Stimulated activated CD8-positive, alpha-beta memory T cell treated with anti-CD3 and anti-CD28 coated beads, Interleukin-7, amount 100 ng/mL, for 4 hours (primary cell): Measurements from ENCODE around the gene PTPRE.

Source experiments
- DNase-seq, 2 donors: peaks; one replicate each; pipeline ENCODE4 v3.0.0-alpha.2; 2020; ENCODE audit warnings: low read depth in 2 of 2

PTPRE gene

DNA sequence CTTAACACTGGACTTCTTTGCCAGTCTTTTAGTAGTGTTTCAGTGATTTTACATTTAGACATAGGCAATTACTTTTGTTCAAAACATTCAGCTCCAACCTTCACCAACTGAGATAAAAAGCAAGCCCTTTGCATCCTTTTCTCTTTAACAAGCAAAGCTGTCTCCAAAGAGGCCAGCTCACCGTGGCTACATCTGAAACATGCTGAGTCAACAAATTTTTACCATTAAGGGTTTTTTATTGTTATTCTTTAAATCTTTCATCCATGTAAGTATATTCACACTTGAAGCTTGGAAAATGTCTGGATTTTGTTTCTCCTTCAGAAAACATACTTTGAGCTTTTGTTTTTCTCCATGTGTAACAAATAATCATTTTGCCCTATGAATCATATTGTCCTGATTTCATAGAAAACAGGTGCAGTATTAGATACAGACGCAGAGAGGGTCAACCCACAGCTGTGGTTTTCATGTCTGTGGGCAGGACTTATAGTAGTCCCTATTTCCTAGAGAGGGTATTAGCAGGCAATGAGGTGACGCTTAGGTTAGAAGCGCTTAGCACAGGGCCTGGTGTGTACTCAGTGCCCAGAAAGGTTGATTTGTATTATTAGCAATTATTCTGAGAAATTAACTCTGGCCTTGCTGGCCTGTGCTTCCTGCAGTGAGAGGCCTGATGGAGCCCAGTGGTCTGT lies 119.9 kb downstream of the PTPRE start:
- peak in 1 of 2 donors; percentile 28 for DNase-seq

GRCh38 chr10:128027306-128027705 lies 120.4 kb downstream of the PTPRE start:
- DNase-seq = no peak

DNA sequence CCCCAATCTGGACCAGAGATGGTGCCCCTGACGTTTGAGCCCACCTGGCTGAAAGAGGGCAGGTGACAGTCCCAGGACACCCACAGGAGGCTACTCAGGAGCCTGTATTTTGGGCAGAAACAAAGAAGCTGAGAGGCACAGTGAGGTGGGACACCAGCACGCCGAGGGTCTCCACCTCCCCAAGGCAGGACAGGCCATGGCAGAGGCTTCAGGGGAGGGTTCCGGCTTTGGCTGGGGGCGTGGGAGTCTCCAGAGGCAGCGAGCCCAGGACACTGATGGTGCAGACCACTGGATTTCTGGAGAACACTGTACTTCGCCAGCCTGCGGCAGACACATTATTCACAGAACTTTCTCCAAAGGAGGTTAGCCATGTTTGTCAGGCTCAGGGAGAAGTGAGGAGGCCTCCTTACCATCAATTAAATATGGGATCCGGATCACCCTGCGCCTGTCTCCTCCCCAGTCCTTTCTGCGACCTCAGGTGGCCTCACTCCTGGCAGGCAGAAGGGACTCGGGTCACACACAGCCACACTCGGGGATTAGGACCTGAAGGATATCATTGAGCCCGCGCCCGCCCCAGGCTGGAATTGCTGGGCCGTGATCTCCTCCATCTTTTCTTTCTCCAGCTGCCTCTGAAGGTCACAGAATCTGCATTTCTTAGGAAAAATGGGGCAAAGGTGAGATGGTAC lies 121.1 kb downstream of the PTPRE start:
- DNase-seq = no peak

DNA sequence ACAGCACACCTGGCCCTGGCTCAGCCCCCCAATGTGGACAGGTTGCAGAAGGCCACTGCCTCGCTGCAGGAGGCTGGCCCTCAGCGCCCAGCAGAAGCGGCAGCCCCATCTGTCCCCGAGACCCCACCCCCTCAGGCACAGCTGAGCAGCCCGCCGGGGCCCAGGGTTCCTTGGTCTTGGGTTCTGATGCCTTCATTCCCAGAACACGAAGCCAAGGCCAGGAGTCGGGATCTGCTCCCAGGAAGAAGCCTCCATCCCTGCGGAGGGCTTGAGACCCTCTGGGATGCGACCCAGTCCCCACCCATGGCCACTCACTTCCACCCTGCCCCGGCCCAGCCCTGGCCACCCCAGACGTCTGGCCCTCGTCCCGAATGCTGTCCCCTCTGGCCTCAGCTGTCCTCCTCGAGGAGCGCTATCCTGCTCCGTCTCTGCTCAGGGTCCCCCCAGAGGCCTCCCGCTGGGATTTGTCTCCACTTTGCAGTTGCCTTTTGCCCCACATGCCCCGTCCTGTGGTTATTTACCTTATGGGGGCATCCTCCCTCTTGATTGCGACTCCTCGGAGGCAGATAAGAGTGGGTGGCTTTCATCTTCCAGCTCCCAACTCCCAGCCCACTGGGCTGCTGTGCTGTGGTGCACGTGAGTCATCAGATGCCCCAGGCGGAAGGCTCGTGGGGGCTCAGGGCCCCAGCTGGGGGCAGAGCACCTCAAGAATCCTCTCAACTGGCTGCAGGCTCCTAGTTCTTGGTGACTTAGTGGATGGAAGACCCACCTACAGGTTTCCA lies 121.8 kb downstream of the PTPRE start:
- DNase-seq = peak in 1 of 2 donors; percentile 8

GRCh38 chr10:128029290-128029651 lies 122.4 kb downstream of the PTPRE start:
- no peak for DNase-seq

DNA sequence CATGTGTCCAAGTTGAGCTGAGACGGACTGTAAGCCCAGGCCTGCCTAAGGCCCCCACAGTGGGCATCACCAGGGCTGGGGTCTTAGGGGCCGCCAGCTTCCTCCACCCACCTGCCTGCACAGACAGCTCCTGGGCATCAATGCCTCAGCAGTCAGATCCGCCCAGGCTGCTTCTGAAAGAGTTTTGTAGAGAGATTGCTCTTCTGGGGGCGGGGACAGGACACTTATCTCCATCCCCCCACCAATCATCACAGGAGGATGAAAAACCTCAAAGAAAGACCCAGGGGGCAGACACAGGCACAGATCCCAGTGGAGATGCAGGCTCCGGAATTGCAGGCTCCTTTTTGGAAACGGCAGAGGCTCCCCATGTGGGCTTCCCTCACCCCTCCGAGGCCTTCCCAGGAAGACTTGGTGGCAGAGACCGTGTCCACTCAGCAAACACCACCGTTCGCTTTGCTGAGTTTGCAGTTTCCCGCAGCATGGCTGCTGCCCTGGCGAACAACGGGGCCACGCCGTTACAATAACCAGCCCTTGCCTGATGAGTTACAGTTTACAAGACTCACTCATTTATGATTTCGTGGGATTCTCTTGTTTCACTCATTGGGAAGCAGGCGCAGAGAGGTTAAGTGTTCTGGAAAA lies 122.9 kb downstream of the PTPRE start:
- DNase-seq = no peak

- no peak for DNase-seq
Observed at GRCh38 chr10:128030498-128031072, 123.7 kb downstream of the PTPRE start.

GRCh38 chr10:128031216-128031615 lies 124.3 kb downstream of the PTPRE start:
- DNase-seq = no peak

GRCh38 chr10:128032466-128032865 lies 125.6 kb downstream of the PTPRE start:
- no peak for DNase-seq

DNA sequence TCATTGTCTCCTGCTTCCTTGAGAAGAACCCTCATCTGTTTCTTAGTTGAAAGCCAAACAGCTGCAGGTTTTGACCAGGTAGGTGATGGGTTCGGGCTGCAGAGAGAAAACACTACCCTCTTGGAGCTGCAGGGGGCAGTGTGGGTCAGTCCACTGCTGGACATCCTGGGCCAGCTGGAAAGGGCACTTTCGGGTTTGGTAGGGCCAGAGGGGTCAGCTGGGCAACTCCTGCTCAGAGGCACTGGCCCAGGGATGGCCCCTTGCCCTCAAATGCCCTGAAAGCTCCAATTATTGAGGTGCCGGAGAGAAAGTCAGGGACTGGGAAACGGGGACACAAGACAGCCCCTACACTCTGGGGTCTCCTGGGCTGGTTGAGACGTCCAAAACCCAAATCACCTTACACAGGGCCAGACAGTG lies 128.7 kb downstream of the PTPRE start:
- DNase-seq = peak in 1 of 2 donors; percentile 33

DNA sequence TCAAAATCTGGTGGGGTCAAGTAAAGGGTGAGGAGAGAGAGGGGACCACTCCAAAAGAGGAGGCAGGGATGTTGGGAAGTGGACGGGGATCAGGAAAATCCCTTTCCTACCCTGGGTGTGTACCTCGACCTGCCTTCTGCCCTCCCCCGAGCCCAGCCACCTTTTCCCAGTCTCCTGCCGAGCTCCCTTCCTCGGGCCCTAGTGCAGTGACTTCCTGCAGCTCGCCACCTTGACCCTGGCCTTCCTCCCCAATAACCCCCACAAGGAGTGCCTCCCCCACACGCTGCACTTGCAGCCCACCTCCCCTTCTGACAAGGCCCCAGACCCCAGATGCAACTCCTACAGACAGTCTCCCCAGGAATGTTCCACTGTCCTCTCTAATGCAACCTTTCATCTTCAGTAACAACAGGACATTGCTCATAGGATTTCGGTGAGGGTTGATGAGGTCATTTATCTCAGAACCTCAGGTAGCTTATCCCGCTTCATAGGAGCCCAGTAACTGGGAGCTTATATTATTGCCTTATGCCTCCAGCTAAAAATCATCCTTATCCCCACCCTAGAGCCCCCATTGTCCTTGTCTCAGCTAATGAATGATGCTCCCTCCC lies 129.2 kb downstream of the PTPRE start:
- no peak for DNase-seq

DNA sequence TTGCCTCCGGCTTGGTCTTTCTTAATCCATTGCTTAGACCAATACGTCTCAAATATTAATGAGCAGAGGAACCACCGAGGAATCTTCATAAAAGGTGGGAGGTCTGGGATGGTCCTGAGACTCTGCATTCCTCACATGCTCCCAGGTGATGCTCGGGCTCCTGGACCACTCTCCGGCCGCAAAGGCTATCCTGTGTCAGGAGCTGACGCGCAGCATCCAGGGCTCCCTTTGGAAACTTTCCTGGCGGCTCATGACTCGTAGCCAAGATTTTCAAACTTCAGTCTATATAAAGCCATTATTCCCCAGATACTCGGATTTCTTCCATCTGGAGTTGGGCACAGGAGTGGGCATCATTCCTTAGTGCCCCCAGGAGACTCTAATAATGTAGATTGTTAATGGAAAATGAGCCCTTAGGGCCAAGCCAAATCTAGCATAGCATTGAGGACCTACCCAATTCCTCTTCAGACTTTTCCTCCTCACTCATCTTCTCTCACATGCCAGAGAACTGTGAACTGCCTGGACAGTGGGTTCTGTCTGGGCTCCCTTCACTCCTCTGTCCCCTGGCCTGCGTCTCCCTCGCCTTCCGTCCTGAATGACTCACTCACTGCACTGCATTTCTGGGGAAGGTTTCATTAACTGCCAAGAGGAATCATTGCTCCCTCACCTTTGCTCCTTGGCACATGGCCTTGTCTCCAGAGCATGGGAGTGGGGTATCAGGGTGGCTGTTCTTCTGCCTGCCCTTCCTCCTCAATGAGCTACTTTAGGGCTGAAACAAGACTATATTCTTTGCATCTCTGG lies 130.0 kb downstream of the PTPRE start:
- no peak for DNase-seq

- no peak for DNase-seq
Observed at GRCh38 chr10:128040096-128040495, 133.2 kb downstream of the PTPRE start.

DNA sequence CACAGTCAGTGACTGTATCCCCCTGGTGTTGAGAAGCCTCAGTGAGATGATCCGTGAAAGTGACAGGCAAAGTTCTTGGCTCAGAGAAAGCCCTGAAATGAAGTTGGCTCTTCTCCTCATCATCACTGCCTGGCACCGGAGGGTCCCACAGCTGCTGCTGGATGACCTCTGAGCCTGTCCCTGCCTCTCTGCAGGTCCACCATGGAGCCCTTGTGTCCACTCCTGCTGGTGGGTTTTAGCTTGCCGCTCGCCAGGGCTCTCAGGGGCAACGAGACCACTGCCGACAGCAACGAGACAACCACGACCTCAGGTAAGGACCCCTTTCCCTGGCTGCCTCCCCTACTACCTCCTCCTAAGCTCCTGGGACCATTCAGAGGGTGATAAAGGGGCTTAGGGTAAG lies 133.8 kb downstream of the PTPRE start:
- DNase-seq = no peak

DNA sequence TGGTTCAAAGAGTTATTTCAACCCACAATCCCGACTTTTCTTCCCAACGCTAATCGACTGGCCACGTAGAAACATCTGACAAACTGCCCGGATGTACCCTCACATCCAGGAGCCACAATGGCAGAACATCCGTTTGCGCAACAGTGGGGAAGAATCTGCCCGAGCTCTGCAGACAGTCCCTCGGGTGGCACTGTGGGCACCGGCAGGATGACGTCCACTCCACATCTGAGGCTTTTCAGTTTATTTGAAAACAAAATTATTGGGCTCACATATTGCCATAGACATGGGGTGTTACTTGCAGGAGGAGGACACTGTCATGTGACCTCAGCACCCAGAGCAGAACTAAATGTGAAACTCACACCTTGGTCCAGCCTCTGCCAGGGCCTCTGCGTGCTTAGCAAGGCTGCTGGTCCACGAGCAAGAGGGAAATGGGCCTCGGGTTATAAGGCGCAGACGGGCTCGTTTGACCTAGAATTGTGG lies 135.3 kb downstream of the PTPRE start:
- peak in 1 of 2 donors; percentile 2 for DNase-seq

DNA sequence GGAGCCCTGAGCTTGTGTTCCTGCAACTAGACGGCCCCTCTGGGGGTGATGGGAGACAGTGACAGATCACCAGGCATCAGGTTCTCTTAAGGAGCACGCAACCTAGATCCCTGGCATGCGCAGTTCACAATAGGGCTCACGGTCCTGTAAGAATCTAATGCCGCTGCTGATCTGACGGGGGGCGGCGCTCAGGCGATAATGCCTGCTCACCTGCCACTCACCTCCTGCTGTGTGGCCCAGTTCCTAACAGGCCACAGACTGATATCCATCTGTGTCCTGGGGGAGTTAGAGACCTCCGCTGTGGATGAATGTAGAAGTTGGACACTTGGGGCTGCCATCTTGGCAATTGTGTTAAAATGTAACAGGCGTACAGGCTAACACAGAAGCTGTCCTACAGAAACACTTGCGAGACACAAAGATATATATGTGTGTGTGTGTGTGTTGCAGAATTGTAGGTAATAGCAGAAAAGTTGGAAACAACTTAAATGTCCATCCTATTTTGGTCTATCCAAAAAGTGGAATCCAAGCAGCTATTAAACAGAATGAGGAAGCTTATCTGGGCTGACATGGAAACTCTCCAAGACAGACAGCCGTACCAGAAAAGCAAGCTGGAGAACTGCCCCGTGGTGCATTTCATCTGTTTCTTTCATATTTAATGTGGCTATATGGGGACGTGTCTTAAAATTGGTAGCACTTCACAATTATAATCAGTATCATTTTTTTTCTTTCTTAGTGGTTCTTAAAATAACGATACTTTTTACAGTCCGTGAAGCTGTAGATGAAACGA lies 136.5 kb downstream of the PTPRE start:
- DNase-seq = no peak

- no peak for DNase-seq
Observed at GRCh38 chr10:128044186-128044585, 137.3 kb downstream of the PTPRE start.

DNA sequence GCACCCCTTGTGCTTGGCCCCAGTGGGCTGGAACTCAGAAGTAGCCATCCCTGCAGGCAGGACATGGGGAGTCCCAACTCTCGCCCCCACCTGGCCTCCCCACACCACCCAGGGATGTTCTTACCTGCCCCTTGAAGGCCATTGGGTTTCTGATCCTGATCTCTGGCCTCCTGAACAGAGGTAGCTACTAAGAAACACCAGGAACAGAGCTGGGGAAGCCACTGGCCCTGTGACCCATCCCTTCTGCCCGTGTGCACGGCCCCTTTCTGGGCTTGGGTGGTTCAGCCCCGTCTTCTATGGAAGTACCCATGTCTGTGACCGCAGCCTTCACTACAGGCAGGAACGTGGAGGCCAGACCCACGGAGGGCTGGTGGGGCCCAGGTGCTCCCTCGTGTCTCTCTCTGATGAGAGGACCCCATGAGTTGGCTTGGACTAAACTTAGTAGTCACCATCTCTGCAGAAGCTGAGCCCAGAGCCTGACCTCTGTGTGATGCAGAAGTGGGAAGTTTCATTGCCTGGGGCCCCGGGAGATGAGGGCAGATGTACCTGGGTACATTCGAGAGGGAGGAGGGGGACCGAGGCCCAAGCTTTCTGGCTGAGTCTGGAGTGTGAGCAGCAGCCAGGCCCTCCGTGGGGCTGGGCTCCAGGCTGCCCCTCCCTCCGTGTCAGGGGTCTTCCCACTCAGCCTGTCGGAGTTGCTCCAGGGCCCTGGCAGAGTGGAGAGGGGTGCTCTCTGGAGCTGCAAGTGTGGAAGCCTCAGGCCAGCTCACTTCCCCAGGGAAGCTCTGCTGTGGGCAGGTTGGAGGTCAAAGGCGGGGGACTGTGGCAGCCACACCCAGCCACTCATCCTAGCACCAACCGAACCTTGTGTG lies 138.3 kb downstream of the PTPRE start:
- no peak for DNase-seq

DNA sequence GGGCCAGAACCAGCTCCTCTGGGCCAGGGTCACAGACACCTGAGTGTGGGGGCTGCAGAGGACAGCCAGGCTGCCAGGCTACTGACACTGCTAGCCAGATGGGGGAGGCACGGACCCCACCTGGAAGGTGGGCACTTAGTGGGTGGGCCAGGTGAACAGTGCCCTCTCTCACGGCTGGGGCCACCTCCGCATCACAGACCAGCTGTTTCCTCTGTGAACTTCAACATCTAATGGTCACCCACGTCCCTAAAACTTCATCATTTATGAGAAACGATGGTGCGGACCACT lies 138.9 kb downstream of the PTPRE start:
- DNase-seq = no peak
